Sigmoid colon (tissue), 7 donors: Measurements from ENCODE around the gene TRUB1. TPM values are rescaled to one million over a fixed set of nuclear protein-coding genes. Genes with fewer than 3 reads are reported as not detected.

Experiments used
- DNase-seq: peaks from one replicate; pipeline ENCODE4 v3.0.0-alpha.2; 2019
- H3K27ac ChIP-seq, 4 donors: fragments of 200-600 bp; sonication (generic); one replicate each; pipeline ENCODE4 v1.5.1; 2016 to 2019; ENCODE audit warnings: mild to moderate bottlenecking in 1 of 4
- H3K27me3 ChIP-seq, 3 donors: fragments of 200-600 bp; sonication (generic); one replicate each; pipeline ENCODE4 v1.5.1; 2019; ENCODE audit warnings: mild to moderate bottlenecking in 1 of 3
- H3K36me3 ChIP-seq, 4 donors: fragments of 200-600 bp; sonication (generic); one replicate each; pipeline ENCODE4 v1.5.1; 2016 to 2019
- H3K4me1 ChIP-seq, 4 donors: fragments of 200-600 bp; sonication (generic); one replicate each; pipeline ENCODE4 v1.5.1; 2017 to 2019
- H3K4me3 ChIP-seq, 4 donors: fragments of 200-600 bp; sonication (generic); one replicate each; pipeline ENCODE4 v1.5.1; 2017 to 2019; ENCODE audit warnings: mild to moderate bottlenecking in 2 of 4, moderate library complexity in 1 of 4
- H3K9me3 ChIP-seq, 4 donors: fragments of 200-600 bp in 3 of 4; sonication (generic) in 3 of 4; one replicate each; pipeline versions ENCODE4 v1.5.1 to v1.6.1; 2013 to 2019
- EP300 ChIP-seq, 4 donors: sonication (generic); formaldehyde crosslinking; IDR thresholded peaks; one replicate each; pipeline ENCODE4 v1.6.1; 2017; ENCODE audit warnings: antibody characterized with exemption in 4 of 4
- POLR2A ChIP-seq, 2 donors: fragments of 450-650 bp; IDR thresholded peaks; one replicate each; pipeline ENCODE4 v1.6.1; 2016; ENCODE audit warnings: antibody characterized with exemption in 2 of 2, mild to moderate bottlenecking in 2 of 2, moderate library complexity in 2 of 2
- POLR2AphosphoS5 ChIP-seq, 4 donors: sonication (generic); formaldehyde crosslinking; IDR thresholded peaks; one replicate each; pipeline ENCODE4 v1.6.1; 2017; ENCODE audit warnings: antibody characterized with exemption in 4 of 4
- WGBS, 2 donors: extraction: QIAGEN DNeasy Blood & Tissue Kit; methylation state at CpG; one replicate each; pipeline ENCODE4 v1.1.7; 2013; 5-methylcytosine and 5-hydroxymethylcytosine counted together
- intact Hi-C: fragments of 100-400 bp; cut with DNase I; formaldehyde crosslinking; loops from one replicate; pipeline ENCODE4 v1.15.1; 2023
- polyA plus RNA-seq, 3 donors: library from polyadenylated mRNA; stranded (reverse); fragments of 200-250 nt; gene quantifications; one replicate each; pipeline ENCODE4 v1.2.3, GENCODE V29; 2013
- total RNA-seq, 4 donors: library from RNA; depleted of rRNA; stranded (reverse); fragments of >200 nt; gene quantifications; one replicate each; pipeline ENCODE4 v1.1.0, GENCODE V29; 2016
- TF ChIP-seq, protein P1 (sequence below), 4 experiments: fragments of 450-650 bp in 3 of 4; fragments of 200-600 bp in 1 of 4; IDR thresholded peaks; one replicate each; pipeline ENCODE4 v1.5.1; 2016 to 2019; ENCODE audit warnings: antibody characterized with exemption in 4 of 4, mild to moderate bottlenecking in 3 of 4, moderate library complexity in 2 of 4
- donor health status: healthy with polysubstance abuse.
- donor health status: Bipolar disorder and iron deficiency.
- donor health status: healthy.

TRUB1 gene
- total and polyA plus RNA-seq, 7 donors: 7.8 to 14.3 (median 10.5) TPM

DNA sequence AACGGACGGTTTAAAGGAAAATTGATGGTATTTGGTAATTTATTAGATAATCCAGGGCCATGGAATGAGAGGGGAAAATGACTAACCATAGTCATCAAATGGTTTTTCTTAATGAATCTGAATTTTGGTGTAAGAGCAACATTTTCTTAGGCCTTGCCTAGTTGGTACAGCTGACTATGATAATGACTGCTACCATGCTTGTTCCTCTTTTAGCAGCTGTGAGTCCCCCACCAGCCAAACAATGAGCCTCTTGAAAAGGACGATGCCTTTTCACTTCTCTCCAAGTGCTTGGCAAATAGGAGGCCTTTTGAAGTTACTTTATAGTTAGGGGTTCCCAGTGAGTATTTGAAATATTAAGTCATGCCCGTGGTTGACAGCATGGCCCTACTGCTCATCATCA lies 53.0 kb downstream of the TRUB1 start:
- H3K4me3 ChIP-seq: no peak overlapping the region
- no peaks in the 10 kb centered on the region for H3K9me3 ChIP-seq
- H3K36me3 ChIP-seq: no peaks in the 10 kb centered on the region
- TF ChIP-seq, protein P1, sequence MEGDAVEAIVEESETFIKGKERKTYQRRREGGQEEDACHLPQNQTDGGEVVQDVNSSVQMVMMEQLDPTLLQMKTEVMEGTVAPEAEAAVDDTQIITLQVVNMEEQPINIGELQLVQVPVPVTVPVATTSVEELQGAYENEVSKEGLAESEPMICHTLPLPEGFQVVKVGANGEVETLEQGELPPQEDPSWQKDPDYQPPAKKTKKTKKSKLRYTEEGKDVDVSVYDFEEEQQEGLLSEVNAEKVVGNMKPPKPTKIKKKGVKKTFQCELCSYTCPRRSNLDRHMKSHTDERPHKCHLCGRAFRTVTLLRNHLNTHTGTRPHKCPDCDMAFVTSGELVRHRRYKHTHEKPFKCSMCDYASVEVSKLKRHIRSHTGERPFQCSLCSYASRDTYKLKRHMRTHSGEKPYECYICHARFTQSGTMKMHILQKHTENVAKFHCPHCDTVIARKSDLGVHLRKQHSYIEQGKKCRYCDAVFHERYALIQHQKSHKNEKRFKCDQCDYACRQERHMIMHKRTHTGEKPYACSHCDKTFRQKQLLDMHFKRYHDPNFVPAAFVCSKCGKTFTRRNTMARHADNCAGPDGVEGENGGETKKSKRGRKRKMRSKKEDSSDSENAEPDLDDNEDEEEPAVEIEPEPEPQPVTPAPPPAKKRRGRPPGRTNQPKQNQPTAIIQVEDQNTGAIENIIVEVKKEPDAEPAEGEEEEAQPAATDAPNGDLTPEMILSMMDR (IDR thresholded peaks at IDR 0.05): no peak
- no peak for TF ChIP-seq POLR2A (IDR thresholded peaks at IDR 0.05)
- TF ChIP-seq POLR2AphosphoS5 (IDR thresholded peaks at IDR 0.05): no peak
- no peak for TF ChIP-seq EP300 (IDR thresholded peaks at IDR 0.05)
- 79 to 80% methylated on average over 4 of the region's 4 CpGs for WGBS, 2 donors
- intact Hi-C loops: no loop called here
- DNase-seq: no peak
- H3K4me1 ChIP-seq: no peaks in the 10 kb centered on the region
- no peaks in the 10 kb centered on the region for H3K27me3 ChIP-seq
- H3K27ac ChIP-seq: no peak overlapping the region

DNA sequence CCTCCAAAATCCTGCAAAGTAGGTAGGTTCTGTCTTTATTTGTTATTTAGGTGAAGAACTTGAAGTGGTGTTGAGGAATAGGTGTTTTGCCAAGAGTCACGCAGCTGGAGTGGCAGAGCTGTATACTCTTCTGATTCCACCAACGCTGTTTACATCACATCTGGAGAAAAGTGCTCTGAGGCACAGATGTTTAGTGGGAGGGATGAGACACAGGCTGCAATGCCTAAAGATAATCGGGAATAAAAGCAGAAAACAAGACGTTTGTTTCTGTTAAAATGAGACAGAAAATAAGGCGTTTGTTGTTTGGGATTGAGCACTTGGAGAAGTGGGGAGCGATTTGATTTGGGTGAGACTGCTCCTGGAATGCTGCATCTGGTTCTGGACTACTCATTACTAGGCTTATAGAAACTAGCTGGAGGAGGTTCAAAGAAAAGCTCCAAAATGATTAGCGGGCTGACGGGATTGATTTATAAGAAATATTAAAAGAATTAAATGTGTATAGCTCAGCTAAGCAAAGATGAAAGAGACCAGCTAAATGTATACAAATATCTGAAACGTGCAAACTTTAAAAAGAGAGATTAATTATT lies 54.3 kb downstream of the TRUB1 start:
- no peaks in the 10 kb centered on the region for H3K4me1 ChIP-seq
- H3K9me3 ChIP-seq: no peaks in the 10 kb centered on the region
- 79 to 84% methylated on average over 9 of the region's 9 CpGs for WGBS, 2 donors
- no peak overlapping the region for H3K27ac ChIP-seq
- H3K4me3 ChIP-seq: no peak overlapping the region
- DNase-seq: no peak
- intact Hi-C loops: no loop called here
- H3K36me3 ChIP-seq: no peaks in the 10 kb centered on the region
- TF ChIP-seq, protein P1 (IDR thresholded peaks at IDR 0.05): no peak
- TF ChIP-seq EP300 (IDR thresholded peaks at IDR 0.05) (no peak), POLR2AphosphoS5 (IDR thresholded peaks at IDR 0.05) (no peak), POLR2A (IDR thresholded peaks at IDR 0.05) (no peak)
- H3K27me3 ChIP-seq: no peaks in the 10 kb centered on the region

DNA sequence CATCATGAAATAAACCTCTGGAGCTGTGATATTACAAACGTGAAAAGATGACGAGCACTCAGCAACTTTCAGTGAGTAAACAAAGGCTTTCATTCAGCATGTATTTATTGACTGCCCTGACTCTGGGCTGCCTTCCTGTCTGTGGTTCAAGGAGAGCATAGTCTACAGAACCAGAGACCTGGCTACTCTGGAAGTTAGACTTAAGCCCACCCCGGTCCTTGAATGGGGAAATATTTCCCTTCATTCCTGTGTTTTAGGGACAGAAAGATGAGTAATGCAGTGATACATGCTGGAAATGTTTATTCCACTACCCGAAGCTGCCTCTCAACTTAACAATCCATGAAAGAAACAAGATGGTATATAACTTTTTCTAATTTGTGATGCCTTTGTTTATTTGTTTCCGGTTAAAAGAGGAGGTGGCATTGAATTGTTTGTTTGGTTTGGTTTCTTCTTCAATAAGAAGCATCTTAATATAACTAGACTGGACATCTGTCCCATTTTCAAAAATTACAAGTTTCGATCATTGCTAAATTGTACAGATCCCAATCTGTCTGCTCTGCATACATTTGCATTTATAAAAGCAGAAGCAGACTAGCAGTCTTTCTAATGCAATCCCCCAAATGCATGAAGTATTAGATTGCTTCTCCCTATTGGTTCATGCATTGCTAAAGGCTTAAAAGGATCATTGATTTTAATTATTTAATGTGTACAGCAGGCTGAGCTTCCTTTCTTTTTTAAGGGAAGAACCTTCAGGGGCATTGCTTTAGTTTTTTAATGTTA lies 57.7 kb downstream of the TRUB1 start:
- H3K36me3 ChIP-seq: no peaks in the 10 kb centered on the region
- H3K4me1 ChIP-seq: no peaks in the 10 kb centered on the region
- H3K9me3 ChIP-seq: no peaks in the 10 kb centered on the region
- H3K27me3 ChIP-seq: no peaks in the 10 kb centered on the region
- H3K27ac ChIP-seq: no peak overlapping the region
- TF ChIP-seq EP300 (IDR thresholded peaks at IDR 0.05) (no peak), POLR2A (IDR thresholded peaks at IDR 0.05) (no peak), POLR2AphosphoS5 (IDR thresholded peaks at IDR 0.05) (no peak)
- TF ChIP-seq, protein P1 (IDR thresholded peaks at IDR 0.05): no peak
- no peak overlapping the region for H3K4me3 ChIP-seq
- intact Hi-C loops: no loop called here
- no peak for DNase-seq
- 79 to 82% methylated on average over 6 of the region's 6 CpGs for WGBS, 2 donors

DNA sequence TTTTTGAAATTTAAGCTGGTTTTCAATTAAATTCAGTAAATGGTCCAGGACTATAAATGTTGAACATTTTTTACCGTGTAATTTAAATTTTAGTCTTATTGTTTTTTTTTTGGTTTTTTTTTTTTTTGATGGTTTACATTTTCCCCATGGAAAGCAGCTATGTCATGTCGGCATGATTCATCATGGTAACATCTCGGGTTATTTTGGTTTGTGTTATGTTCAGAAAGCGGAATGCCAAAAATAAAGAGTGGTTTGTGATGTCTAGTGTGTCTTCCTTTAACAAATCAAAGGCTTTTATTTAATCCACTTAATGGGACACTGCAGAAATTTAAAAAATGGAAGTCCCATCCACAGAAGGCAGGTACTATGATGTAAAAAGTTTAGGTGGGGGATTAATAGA lies 58.5 kb downstream of the TRUB1 start:
- H3K4me1 ChIP-seq: peaks cover 0 to 8% (median 5%) of the 10 kb centered on the region in 4 donors

More for the DNA sequence above, 58.5 kb downstream of the TRUB1 start:
- Histone ChIP-seq H3K36me3 (no peaks in the 10 kb centered on the region), H3K4me3 (no peak overlapping the region), H3K27me3 (no peaks in the 10 kb centered on the region), H3K27ac (no peak overlapping the region), H3K9me3 (no peaks in the 10 kb centered on the region)
- WGBS, 2 donors: 87 to 88% methylated on average over 4 of the region's 4 CpGs
- DNase-seq: no peak
- TF ChIP-seq EP300 (IDR thresholded peaks at IDR 0.05) (no peak), POLR2AphosphoS5 (IDR thresholded peaks at IDR 0.05) (no peak), POLR2A (IDR thresholded peaks at IDR 0.05) (no peak)
- TF ChIP-seq, protein P1 (IDR thresholded peaks at IDR 0.05): no peak
- intact Hi-C loops: no loop called here
